Neural cell (in vitro differentiated cells): ENCODE results near the gene SLC4A1. TPM values are rescaled to one million over a fixed set of nuclear protein-coding genes. Genes with fewer than 3 reads are reported as not detected.

Source experiments
- H2AFZ ChIP-seq: fragments of 200-600, 300-800 bp; sonication (generic), shearing (Covaris generic); 2 replicates; pipeline ENCODE4 v1.6.0; 2014; ENCODE audit warnings: low read depth, mild to moderate bottlenecking, antibody characterized with exemption, low read length, moderate library complexity
- H3F3A ChIP-seq: fragments of 200-600 bp; shearing (Covaris generic); 2 replicates; pipeline ENCODE4 v1.6.1; 2016; ENCODE audit warnings: mild to moderate bottlenecking, moderate library complexity, mixed read lengths, antibody characterized with exemption, low read length; ENCODE audit not compliant: insufficient read depth, poor library complexity, severe bottlenecking
- H3K27ac ChIP-seq: fragments of 200-600, 300-800 bp; sonication (generic), shearing (Covaris generic); 2 replicates; pipeline ENCODE4 v1.5.1; 2014; ENCODE audit warnings: mild to moderate bottlenecking, low read length, moderate library complexity
- H3K27me3 ChIP-seq: fragments of 300-800, 200-600 bp; sonication (generic), shearing (Covaris generic); 2 replicates; pipeline ENCODE4 v1.6.0; 2014; ENCODE audit warnings: mild to moderate bottlenecking, low read depth, low read length, moderate library complexity; ENCODE audit not compliant: insufficient read depth
- H3K36me3 ChIP-seq: fragments of 300-800, 200-600 bp; sonication (generic), shearing (Covaris generic); 2 replicates; pipeline ENCODE4 v1.5.1; 2014; ENCODE audit warnings: mild to moderate bottlenecking, antibody characterized with exemption, low read length, moderate library complexity; ENCODE audit not compliant: insufficient read depth
- H3K4me2 ChIP-seq: fragments of 300-800, 200-600 bp; sonication (generic), shearing (Covaris generic); 2 replicates; pipeline ENCODE4 v1.6.0; 2014; ENCODE audit warnings: mild to moderate bottlenecking, low read length
- H3K4me3 ChIP-seq: fragments of 300-800, 200-600 bp; sonication (generic), shearing (Covaris generic); 2 replicates; pipeline ENCODE4 v1.5.1; 2014; ENCODE audit warnings: mild to moderate bottlenecking, low read length, moderate library complexity
- H3K79me2 ChIP-seq: fragments of 200-600 bp; shearing (Covaris generic); replicated peaks from 2 replicates; pipeline ENCODE4 v1.6.0; 2014; ENCODE audit warnings: mild to moderate bottlenecking, low read length, moderate library complexity; ENCODE audit not compliant: insufficient read depth
- H3K9ac ChIP-seq: fragments of 300-800, 200-600 bp; sonication (generic), shearing (Covaris generic); 2 replicates; pipeline ENCODE4 v1.6.1; 2016; ENCODE audit warnings: mild to moderate bottlenecking, low read length, mixed read lengths
- H3K9me2 ChIP-seq: fragments of 200-600 bp; shearing (Covaris generic); 2 replicates; pipeline ENCODE4 v1.6.1; 2016; ENCODE audit warnings: mild to moderate bottlenecking, low read length, mixed read lengths; ENCODE audit not compliant: insufficient read depth
- H3K9me3 ChIP-seq: fragments of 200-600, 300-800 bp; sonication (generic), shearing (Covaris generic); 2 replicates; pipeline ENCODE4 v1.6.1; 2016; ENCODE audit warnings: mild to moderate bottlenecking, mixed run types, low read length, moderate library complexity, mixed read lengths
- H4K20me1 ChIP-seq: fragments of 200-600 bp; shearing (Covaris generic); 2 replicates; pipeline ENCODE4 v1.6.1; 2016; ENCODE audit warnings: mild to moderate bottlenecking, mixed run types; ENCODE audit not compliant: insufficient read depth
- CTCF ChIP-seq: fragments of 450-650 bp; IDR thresholded peaks from 2 replicates; pipeline ENCODE4 v1.5.1; 2014; ENCODE audit warnings: antibody characterized with exemption, mild to moderate bottlenecking, moderate library complexity; ENCODE audit not compliant: poor library complexity, severe bottlenecking
- EP300 ChIP-seq: fragments of 450-650 bp; conservative IDR thresholded peaks from 2 replicates; pipeline ENCODE4 v1.6.1; 2014; ENCODE audit warnings: antibody characterized with exemption, mild to moderate bottlenecking, moderate library complexity; ENCODE audit not compliant: poor library complexity, severe bottlenecking
- EZH2 ChIP-seq: fragments of 200-600, 300-800 bp; shearing (Covaris generic), sonication (generic); IDR thresholded peaks from 2 replicates; pipeline ENCODE4 v1.6.1; 2014; ENCODE audit warnings: antibody characterized with exemption, low read length, borderline replicate concordance, mild to moderate bottlenecking; ENCODE audit not compliant: insufficient read depth, poor library complexity, severe bottlenecking
- MXI1 ChIP-seq: fragments of 450-650 bp; conservative IDR thresholded peaks from 2 replicates; pipeline ENCODE4 v1.6.1; 2014; ENCODE audit warnings: antibody characterized with exemption, mild to moderate bottlenecking; ENCODE audit not compliant: poor library complexity, severe bottlenecking
- POLR2AphosphoS5 ChIP-seq: IDR thresholded peaks from 2 replicates; pipeline ENCODE4 v1.6.1; 2012
- RAD21 ChIP-seq: fragments of 450-650 bp; conservative IDR thresholded peaks from 2 replicates; pipeline ENCODE4 v1.6.1; 2014; ENCODE audit warnings: antibody characterized with exemption, mild to moderate bottlenecking, moderate library complexity
- REST ChIP-seq: IDR thresholded peaks from 2 replicates; pipeline ENCODE4 v1.6.1; 2012; ENCODE audit warnings: borderline replicate concordance
- SMC3 ChIP-seq: fragments of 450-650 bp; conservative IDR thresholded peaks from 2 replicates; pipeline ENCODE4 v1.6.1; 2014; ENCODE audit warnings: antibody characterized with exemption, mild to moderate bottlenecking, moderate library complexity; ENCODE audit not compliant: poor library complexity
- TAF1 ChIP-seq: IDR thresholded peaks from 2 replicates; pipeline ENCODE4 v1.6.1; 2012; ENCODE audit warnings: low read depth
- polyA plus RNA-seq: library from polyadenylated mRNA; depleted of rRNA; stranded (reverse); fragments of >200 nt; gene quantifications from 2 replicates; pipeline ENCODE4 v1.2.3, GENCODE V29; 2014

SLC4A1 gene
- polyA plus RNA-seq, 1 donor from 2014 or later = 0.05 TPM

- H3K9me3 ChIP-seq = no peaks in the 10 kb centered on the region
Measured at GRCh38 chr17:44222112-44222869, 45.6 kb downstream of the SLC4A1 start.

GRCh38 chr17:44221862-44222111 lies 46.1 kb downstream of the SLC4A1 start:
- Histone ChIP-seq H3K36me3 (no peaks in the 10 kb centered on the region), H3F3A (no peaks in the 10 kb centered on the region), H3K9me3 (no peaks in the 10 kb centered on the region), H2AFZ (peak overlapping the region; percentile 30), H3K9ac (peak overlapping the region; percentile 99), H3K27me3 (no peaks in the 10 kb centered on the region), H4K20me1 (peaks cover 15% of the 10 kb centered on the region), H3K79me2 (peaks cover 19% of the 10 kb centered on the region), H3K27ac (peak overlapping the region; percentile 96), H3K4me3 (peak overlapping the region; percentile 97), H3K9me2 (no peaks in the 10 kb centered on the region), H3K4me2 (peak overlapping the region; percentile 93)
- TF ChIP-seq POLR2AphosphoS5 (peak; percentile 68), SMC3 (no peak)

More at GRCh38 chr17:44222112-44222869, 45.6 kb downstream of the SLC4A1 start:
- peaks cover 10% of the 10 kb centered on the region for H4K20me1 ChIP-seq
- H2AFZ ChIP-seq = peak overlapping the region; percentile 30
- H3K79me2 ChIP-seq = peaks cover 14% of the 10 kb centered on the region
- H3K27ac ChIP-seq = peak overlapping the region; percentile 96
- H3K4me3 ChIP-seq = peak overlapping the region; percentile 97
- H3K9ac ChIP-seq = peak overlapping the region; percentile 99
- H3K27me3 ChIP-seq = no peaks in the 10 kb centered on the region
- TF ChIP-seq EZH2 = no peak
- no peak for TF ChIP-seq RAD21
- TF ChIP-seq MXI1 = peak; percentile 10
- peak; percentile 1 for TF ChIP-seq POLR2AphosphoS5
- no peak for TF ChIP-seq SMC3
- peak; percentile 45 for TF ChIP-seq CTCF
- TF ChIP-seq REST = peak; percentile 41
- TF ChIP-seq TAF1 = no peak
- TF ChIP-seq EP300 = no peak
- H3K36me3 ChIP-seq = no peaks in the 10 kb centered on the region
- H3F3A ChIP-seq = no peaks in the 10 kb centered on the region
- no peaks in the 10 kb centered on the region for H3K9me2 ChIP-seq
- peak overlapping the region; percentile 93 for H3K4me2 ChIP-seq
